ENCODE data around the gene CPA2.
A peak's percentile ranks its signal among the peaks of the same experiment; 100 is the strongest.

Gene CPA2

DNA sequence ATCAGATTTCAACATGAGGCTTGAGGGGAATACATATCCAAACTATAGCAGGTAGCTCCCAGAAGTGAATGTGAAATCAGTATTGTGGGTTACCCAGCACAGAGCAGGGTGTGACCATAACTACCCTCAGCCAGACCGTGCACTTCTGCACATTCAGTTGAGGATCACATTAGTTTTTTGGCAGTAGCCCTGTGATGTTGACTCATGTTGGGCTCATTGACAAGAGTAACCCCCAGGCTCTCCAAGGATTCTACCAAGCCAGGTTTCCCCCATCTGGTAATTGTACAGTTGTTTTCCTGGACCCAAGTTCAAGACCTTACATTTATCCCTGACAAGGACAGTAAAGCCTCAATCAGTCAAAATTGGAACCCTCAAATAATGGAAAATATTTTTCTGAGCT lies 14.6 kb downstream of the CPA2 start:
- no peak overlapping the region for H3K4me3 ChIP-seq (ENCODE audit: low read depth, low read length)
- no peaks in the 10 kb centered on the region for H3K27me3 ChIP-seq (ENCODE audit: insufficient read depth, low read length)
- H2AFZ ChIP-seq (ENCODE audit: low read length, unreplicated experiment), result no peak overlapping the region
- H3K79me2 ChIP-seq (ENCODE audit: control insufficient read depth, insufficient read depth, low read length, unreplicated experiment), result no peaks in the 10 kb centered on the region
- H3K36me3 ChIP-seq (ENCODE audit: insufficient read depth, low read length), result no peaks in the 10 kb centered on the region
- H3K4me1 ChIP-seq (ENCODE audit: control insufficient read depth, insufficient read depth, low read length, unreplicated experiment), result peaks cover 52% of the 10 kb centered on the region
- no peak overlapping the region for H3K27ac ChIP-seq (ENCODE audit: low read depth, low read length)

DNA sequence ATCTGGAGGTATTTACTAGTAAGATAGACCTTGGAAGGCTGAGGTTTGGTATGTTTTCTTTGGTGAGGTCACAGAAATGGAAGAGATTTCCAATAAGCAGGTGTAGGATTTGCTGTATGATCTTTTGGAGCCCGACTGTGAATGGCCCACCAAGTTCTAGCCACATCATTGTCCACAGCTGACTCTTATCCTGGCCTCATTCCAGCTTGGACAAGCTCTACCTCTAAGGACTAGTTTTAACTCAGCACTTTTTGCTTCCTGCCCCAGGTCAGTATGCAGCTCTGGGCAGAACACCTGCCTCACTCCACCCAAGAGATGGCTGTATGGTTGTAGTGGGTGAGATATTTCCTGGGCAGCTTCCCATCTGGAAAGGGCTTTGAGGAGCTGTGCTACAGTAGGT lies 20.2 kb downstream of the CPA2 start:
- H3K4me3 ChIP-seq (ENCODE audit: low read depth, low read length), result no peak overlapping the region
- H3K27me3 ChIP-seq (ENCODE audit: insufficient read depth, low read length), result no peaks in the 10 kb centered on the region
- peaks cover 28% of the 10 kb centered on the region for H3K4me1 ChIP-seq (ENCODE audit: control insufficient read depth, insufficient read depth, low read length, unreplicated experiment)
- H3K36me3 ChIP-seq (ENCODE audit: insufficient read depth, low read length), result no peaks in the 10 kb centered on the region
- H3K27ac ChIP-seq (ENCODE audit: low read depth, low read length), result no peak overlapping the region
- H2AFZ ChIP-seq (ENCODE audit: low read length, unreplicated experiment), result no peak overlapping the region
- no peaks in the 10 kb centered on the region for H3K79me2 ChIP-seq (ENCODE audit: control insufficient read depth, insufficient read depth, low read length, unreplicated experiment)

DNA sequence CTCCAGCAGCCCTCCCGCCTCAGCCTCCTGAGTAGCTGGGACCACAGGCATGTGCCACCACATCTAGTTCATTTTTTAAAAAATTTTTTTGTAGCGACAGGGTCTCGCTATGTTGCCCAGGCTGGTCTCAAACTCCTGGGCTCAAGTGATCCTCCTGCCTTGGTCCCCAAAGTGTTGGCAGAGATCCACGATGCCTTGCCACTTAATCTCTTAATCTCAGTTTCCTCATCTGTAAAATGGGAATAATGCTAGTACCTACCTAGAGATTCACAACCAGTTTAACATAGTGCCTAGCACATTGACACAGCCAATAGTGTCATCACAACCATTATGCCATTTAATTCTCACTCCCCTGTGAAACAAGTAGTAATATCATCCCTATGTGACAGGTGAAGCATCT lies 21.5 kb downstream of the CPA2 start:
- Histone ChIP-seq H3K27ac (ENCODE audit: low read depth, low read length) (no peak overlapping the region), H2AFZ (ENCODE audit: low read length, unreplicated experiment) (no peak overlapping the region), H3K4me3 (ENCODE audit: low read depth, low read length) (no peak overlapping the region), H3K27me3 (ENCODE audit: insufficient read depth, low read length) (no peaks in the 10 kb centered on the region), H3K36me3 (ENCODE audit: insufficient read depth, low read length) (no peaks in the 10 kb centered on the region), H3K79me2 (ENCODE audit: control insufficient read depth, insufficient read depth, low read length, unreplicated experiment) (no peaks in the 10 kb centered on the region), H3K4me1 (ENCODE audit: control insufficient read depth, insufficient read depth, low read length, unreplicated experiment) (peaks cover 31% of the 10 kb centered on the region)

- Histone ChIP-seq H3K27ac (ENCODE audit: low read depth, low read length) (no peak overlapping the region), H3K4me1 (ENCODE audit: control insufficient read depth, insufficient read depth, low read length, unreplicated experiment) (peaks cover 37% of the 10 kb centered on the region)
These were observed 22.2 kb downstream of the CPA2 start for GRCh38 chr7:130288829-130289228.

GRCh38 chr7:130289478-130289877 lies 22.8 kb downstream of the CPA2 start:
- H3K79me2 ChIP-seq (ENCODE audit: control insufficient read depth, insufficient read depth, low read length, unreplicated experiment), result no peaks in the 10 kb centered on the region
- no peaks in the 10 kb centered on the region for H3K36me3 ChIP-seq (ENCODE audit: insufficient read depth, low read length)

More at GRCh38 chr7:130288829-130289228, 22.2 kb downstream of the CPA2 start:
- Histone ChIP-seq H3K4me3 (ENCODE audit: low read depth, low read length) (no peak overlapping the region), H3K36me3 (ENCODE audit: insufficient read depth, low read length) (no peaks in the 10 kb centered on the region), H3K79me2 (ENCODE audit: control insufficient read depth, insufficient read depth, low read length, unreplicated experiment) (no peaks in the 10 kb centered on the region), H2AFZ (ENCODE audit: low read length, unreplicated experiment) (no peak overlapping the region), H3K27me3 (ENCODE audit: insufficient read depth, low read length) (no peaks in the 10 kb centered on the region)

DNA sequence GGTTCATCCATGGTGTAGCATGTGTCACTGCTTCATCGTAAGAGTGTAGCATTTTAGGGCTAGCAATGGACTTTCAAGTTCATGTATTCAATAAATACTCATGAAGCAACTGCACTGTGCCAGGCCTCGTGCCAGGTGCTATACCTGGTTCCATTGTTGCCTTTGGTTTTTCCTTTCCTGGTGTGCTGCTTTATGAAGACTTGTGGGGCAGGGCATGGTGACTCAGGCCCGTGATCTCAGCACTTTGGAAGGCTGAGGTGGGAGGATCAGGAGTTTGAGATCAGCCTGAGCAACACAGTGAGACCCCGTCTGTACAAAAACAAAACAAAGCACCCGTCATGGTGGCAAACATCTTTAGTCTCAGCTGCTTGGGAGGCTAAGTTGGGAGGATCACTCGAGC lies 24.1 kb downstream of the CPA2 start:
- H3K79me2 ChIP-seq (ENCODE audit: control insufficient read depth, insufficient read depth, low read length, unreplicated experiment), result no peaks in the 10 kb centered on the region
- H3K27me3 ChIP-seq (ENCODE audit: insufficient read depth, low read length), result no peaks in the 10 kb centered on the region
- peak overlapping the region; percentile 31; the same call in 1 of the 2 replicates for H3K27ac ChIP-seq (ENCODE audit: low read depth, low read length)
- H3K4me1 ChIP-seq (ENCODE audit: control insufficient read depth, insufficient read depth, low read length, unreplicated experiment), result peaks cover 37% of the 10 kb centered on the region
- H3K4me3 ChIP-seq (ENCODE audit: low read depth, low read length), result no peak overlapping the region
- H3K36me3 ChIP-seq (ENCODE audit: insufficient read depth, low read length), result no peaks in the 10 kb centered on the region
- H2AFZ ChIP-seq (ENCODE audit: low read length, unreplicated experiment), result peak overlapping the region; percentile 43

More at GRCh38 chr7:130289478-130289877, 22.8 kb downstream of the CPA2 start:
- no peak overlapping the region for H3K27ac ChIP-seq (ENCODE audit: low read depth, low read length)
- H3K4me1 ChIP-seq (ENCODE audit: control insufficient read depth, insufficient read depth, low read length, unreplicated experiment), result peaks cover 37% of the 10 kb centered on the region
- H3K4me3 ChIP-seq (ENCODE audit: low read depth, low read length), result no peak overlapping the region
- no peaks in the 10 kb centered on the region for H3K27me3 ChIP-seq (ENCODE audit: insufficient read depth, low read length)
- H2AFZ ChIP-seq (ENCODE audit: low read length, unreplicated experiment), result no peak overlapping the region

- Histone ChIP-seq H3K27me3 (ENCODE audit: insufficient read depth, low read length) (no peaks in the 10 kb centered on the region), H3K79me2 (ENCODE audit: control insufficient read depth, insufficient read depth, low read length, unreplicated experiment) (no peaks in the 10 kb centered on the region), H2AFZ (ENCODE audit: low read length, unreplicated experiment) (no peak within 1 kb of the TSS), H3K4me3 (ENCODE audit: low read depth, low read length) (peak within 1 kb of the TSS; percentile 12), H3K27ac (ENCODE audit: low read depth, low read length) (peak within 1 kb of the TSS; percentile 76), H3K36me3 (ENCODE audit: insufficient read depth, low read length) (no peaks in the 10 kb centered on the region), H3K4me1 (ENCODE audit: control insufficient read depth, insufficient read depth, low read length, unreplicated experiment) (peaks cover 37% of the 10 kb centered on the region)
These were observed 26.1 kb downstream of the CPA2 start, which contains the start of gene CPA4 for GRCh38 chr7:130292682-130293257. Gene CPA4 (plus strand): TSS chr7:130293161. CDS start chr7:130293181, 20 bp downstream.

- H3K27ac ChIP-seq (ENCODE audit: low read depth, low read length), result peak overlapping the region; percentile 76
- H3K36me3 ChIP-seq (ENCODE audit: insufficient read depth, low read length), result no peaks in the 10 kb centered on the region
- no peak overlapping the region for H2AFZ ChIP-seq (ENCODE audit: low read length, unreplicated experiment)
- H3K79me2 ChIP-seq (ENCODE audit: control insufficient read depth, insufficient read depth, low read length, unreplicated experiment), result no peaks in the 10 kb centered on the region
- H3K4me1 ChIP-seq (ENCODE audit: control insufficient read depth, insufficient read depth, low read length, unreplicated experiment), result peaks cover 35% of the 10 kb centered on the region
- H3K4me3 ChIP-seq (ENCODE audit: low read depth, low read length), result peak overlapping the region; percentile 12
- H3K27me3 ChIP-seq (ENCODE audit: insufficient read depth, low read length), result no peaks in the 10 kb centered on the region
These were observed 26.9 kb downstream of the CPA2 start for GRCh38 chr7:130293521-130293920.

- Histone ChIP-seq H3K27ac (ENCODE audit: low read depth, low read length) (no peak overlapping the region), H2AFZ (ENCODE audit: low read length, unreplicated experiment) (no peak overlapping the region), H3K79me2 (ENCODE audit: control insufficient read depth, insufficient read depth, low read length, unreplicated experiment) (no peaks in the 10 kb centered on the region), H3K27me3 (ENCODE audit: insufficient read depth, low read length) (no peaks in the 10 kb centered on the region), H3K4me3 (ENCODE audit: low read depth, low read length) (no peak overlapping the region), H3K36me3 (ENCODE audit: insufficient read depth, low read length) (no peaks in the 10 kb centered on the region), H3K4me1 (ENCODE audit: control insufficient read depth, insufficient read depth, low read length, unreplicated experiment) (peaks cover 27% of the 10 kb centered on the region)
These were observed 27.7 kb downstream of the CPA2 start for GRCh38 chr7:130294314-130294713.

DNA sequence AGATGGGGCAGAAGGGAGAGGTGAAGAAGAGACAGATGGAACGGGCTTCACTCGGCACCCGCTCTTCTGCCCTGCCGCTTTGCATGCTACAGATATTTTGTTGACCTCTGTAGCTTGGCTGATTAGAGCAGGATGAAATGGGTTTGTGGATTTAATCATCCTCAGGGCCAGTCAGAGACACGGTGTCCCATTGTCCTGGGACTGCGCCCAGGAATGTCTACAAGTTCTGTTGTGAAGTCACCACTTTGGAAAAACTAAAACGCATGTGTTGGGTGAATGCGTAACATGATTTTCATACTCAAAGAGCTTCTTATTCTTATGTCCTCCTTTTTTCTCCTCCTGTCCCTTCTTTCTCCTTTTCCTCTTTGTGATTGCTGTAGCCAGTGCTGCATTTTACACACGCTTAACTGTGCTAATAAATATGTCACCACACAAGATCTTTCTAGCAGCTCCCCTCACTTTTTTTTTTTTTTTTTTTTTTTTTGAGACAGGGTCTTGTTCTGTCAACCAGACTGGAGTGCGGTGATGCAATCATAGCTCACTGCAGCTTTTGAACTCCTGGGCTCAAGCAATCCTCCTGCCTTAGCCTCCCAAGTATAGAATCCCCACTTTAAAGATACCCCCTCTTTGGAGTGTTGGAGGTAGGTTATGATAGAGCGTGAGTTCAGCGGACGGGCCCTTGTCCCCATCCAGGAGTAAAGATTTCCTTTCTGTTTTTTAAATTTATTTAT lies 29.7 kb downstream of the CPA2 start:
- Histone ChIP-seq H2AFZ (ENCODE audit: low read length, unreplicated experiment) (no peak overlapping the region), H3K4me3 (ENCODE audit: low read depth, low read length) (no peak overlapping the region), H3K27ac (ENCODE audit: low read depth, low read length) (no peak overlapping the region), H3K36me3 (ENCODE audit: insufficient read depth, low read length) (0 out of 2 replicates have a peak, but pooled peaks cover 4% of the 10 kb centered on the region), H3K27me3 (ENCODE audit: insufficient read depth, low read length) (no peaks in the 10 kb centered on the region), H3K4me1 (ENCODE audit: control insufficient read depth, insufficient read depth, low read length, unreplicated experiment) (peaks cover 14% of the 10 kb centered on the region), H3K79me2 (ENCODE audit: control insufficient read depth, insufficient read depth, low read length, unreplicated experiment) (no peaks in the 10 kb centered on the region)
